H1 (cell line): ENCODE results near the gene AGAP1. TPM values are rescaled to one million over a fixed set of nuclear protein-coding genes. Genes with fewer than 3 reads are reported as not detected.

Experiments
- E2F6 ChIP-seq: IDR thresholded peaks from 2 replicates; pipeline ENCODE4 v1.6.1; 2012; ENCODE audit warnings: inconsistent platforms
- JUND ChIP-seq: IDR thresholded peaks from 2 replicates; pipeline ENCODE4 v1.6.1; 2011; ENCODE audit warnings: mild to moderate bottlenecking, improper control_type of control experiment, low read length
- MAFK ChIP-seq: IDR thresholded peaks from 2 replicates; pipeline ENCODE4 v1.6.1; 2012; ENCODE audit warnings: low read depth, mild to moderate bottlenecking, improper control_type of control experiment, low read length
- polyA plus RNA-seq, 7 experiments: library from polyadenylated mRNA; depleted of rRNA in 3 of 7; stranded (reverse) in 5 of 7; unstranded in 2 of 7; fragments of >200 nt in 5 of 7; fragments of 200-250 nt in 2 of 7; gene quantifications; 1 replicate in 5 of 7; 2 replicates in 1 of 7; 4 replicates in 1 of 7; pipeline versions ENCODE4 v1.2.1 to v1.2.3, GENCODE V29; 2011 to 2013; ENCODE audit warnings: missing spikeins in 2 of 7, mixed read lengths in 2 of 7
- total RNA-seq: library from RNA; stranded (reverse); fragmentation: NEBNext Ultra II Directional; extraction: Animal tissue kit (Norgen Biotek cat#: 25700); gene quantifications from 2 replicates; pipeline ENCODE4 v1.2.1, GENCODE V29; 2021

The AGAP1 gene
- total and polyA plus RNA-seq, 2 of the 8 experiments (the other 6 are each of a cell fraction or from before 2014, with no cell fraction given) = 18.1 to 39.4 TPM

DNA sequence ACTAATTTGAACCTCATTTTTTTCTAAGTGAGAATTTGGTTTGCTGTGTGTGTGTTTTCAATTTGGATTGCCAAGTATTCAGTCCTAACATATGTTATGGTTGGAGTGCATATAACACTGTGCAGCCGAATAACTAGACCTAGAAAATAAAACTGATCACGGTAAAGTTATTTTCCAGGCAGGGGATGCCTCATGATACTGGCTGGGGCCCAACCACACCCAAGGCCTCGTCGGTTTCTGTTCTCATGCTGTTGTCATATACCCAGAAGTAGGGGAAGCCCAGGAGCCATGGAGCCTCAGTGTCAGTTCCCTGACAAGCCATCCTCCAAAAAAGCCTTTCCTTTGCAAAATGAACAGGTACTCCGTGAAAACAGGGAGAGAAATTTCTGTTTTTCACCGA is 514.2 kb downstream of the AGAP1 start (continued):
- TF ChIP-seq E2F6 (no peak), MAFK (no peak), JUND (no peak)
